Measurements from ENCODE around the gene VPS50.

The VPS50 gene

GRCh38 chr7:93352881-93353280, 120.7 kb downstream of the VPS50 start:
- Histone ChIP-seq H3F3A (ENCODE audit: control insufficient read depth, insufficient read depth) (no peaks in the 10 kb centered on the region), H3K9me3 (ENCODE audit: control insufficient read depth, insufficient read depth, low read length) (no peaks in the 10 kb centered on the region), H3K36me3 (ENCODE audit: control insufficient read depth, low read length) (0 out of 2 replicates have a peak, but pooled peaks cover 2% of the 10 kb centered on the region), H3K27ac (ENCODE audit: low read depth, low read length) (no peak overlapping the region), H3K79me2 (ENCODE audit: control insufficient read depth, low read length) (no peaks in the 10 kb centered on the region), H3K4me2 (ENCODE audit: low read length) (no peak overlapping the region), H3K9me2 (replicated peaks; ENCODE audit: control insufficient read depth, low read length) (no peaks in the 10 kb centered on the region), H3K27me3 (ENCODE audit: control insufficient read depth, low read length) (no peaks in the 10 kb centered on the region), H3K4me1 (ENCODE audit: control insufficient read depth, low read length) (no peaks in the 10 kb centered on the region), H3K4me3 (ENCODE audit: low read length) (no peak overlapping the region), H4K20me1 (ENCODE audit: control insufficient read depth, insufficient read depth, low read depth, low read length) (no peaks in the 10 kb centered on the region)
- TF ChIP-seq EZH2phosphoT487 (IDR thresholded peaks at IDR 0.05; ENCODE audit: borderline replicate concordance, low read length) (no peak), CTCF (IDR thresholded peaks at IDR 0.05; ENCODE audit: low read depth, low read length, poor library complexity, severe bottlenecking) (no peak)

- Histone ChIP-seq H3K4me1 (ENCODE audit: control insufficient read depth, low read length) (no peaks in the 10 kb centered on the region), H3K4me2 (ENCODE audit: low read length) (no peak overlapping the region), H3K27me3 (ENCODE audit: control insufficient read depth, low read length) (no peaks in the 10 kb centered on the region), H3K79me2 (ENCODE audit: control insufficient read depth, low read length) (no peaks in the 10 kb centered on the region), H3F3A (ENCODE audit: control insufficient read depth, insufficient read depth) (no peaks in the 10 kb centered on the region), H3K9me3 (ENCODE audit: control insufficient read depth, insufficient read depth, low read length) (no peaks in the 10 kb centered on the region), H3K9me2 (replicated peaks; ENCODE audit: control insufficient read depth, low read length) (no peaks in the 10 kb centered on the region), H3K4me3 (ENCODE audit: low read length) (no peak overlapping the region), H3K27ac (ENCODE audit: low read depth, low read length) (no peak overlapping the region), H4K20me1 (ENCODE audit: control insufficient read depth, insufficient read depth, low read depth, low read length) (no peaks in the 10 kb centered on the region), H3K36me3 (ENCODE audit: control insufficient read depth, low read length) (0 out of 2 replicates have a peak, but pooled peaks cover 2% of the 10 kb centered on the region)
- TF ChIP-seq EZH2phosphoT487 (IDR thresholded peaks at IDR 0.05; ENCODE audit: borderline replicate concordance, low read length): no peak
- no peak for TF ChIP-seq CTCF (IDR thresholded peaks at IDR 0.05; ENCODE audit: low read depth, low read length, poor library complexity, severe bottlenecking)
These were observed 122.6 kb downstream of the VPS50 start for GRCh38 chr7:93354815-93355214.

DNA sequence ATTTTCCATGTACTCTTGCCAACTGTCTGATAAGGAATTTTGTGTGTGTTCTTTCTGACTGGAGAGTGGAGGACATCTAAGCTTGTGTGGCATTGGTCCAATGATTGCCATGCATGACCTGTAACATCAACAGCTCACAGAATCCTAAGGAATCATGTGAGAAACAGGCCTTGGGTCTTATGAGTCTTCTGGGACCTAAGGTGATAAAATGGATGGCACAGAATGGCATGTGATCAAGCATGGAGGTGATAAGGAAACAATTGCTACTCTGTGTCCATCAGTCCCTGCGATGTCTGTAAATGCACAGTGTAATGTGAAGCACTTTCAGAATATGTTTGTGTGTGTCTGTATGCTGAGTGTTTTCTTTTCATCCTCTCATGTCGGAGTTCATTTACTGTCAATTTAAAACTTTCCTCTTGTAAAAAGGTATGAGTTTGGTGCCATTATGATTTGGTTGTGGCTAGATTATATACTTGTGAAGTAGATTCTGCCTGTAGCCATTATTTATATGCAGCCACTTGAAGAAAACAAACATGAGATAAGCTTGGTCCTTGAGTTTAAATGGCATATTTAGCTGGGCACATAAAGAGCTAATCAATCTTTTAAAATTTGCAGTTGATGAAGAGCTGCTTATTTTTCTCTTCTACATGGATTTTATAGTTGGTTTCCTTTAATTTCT, 127.5 kb downstream of the VPS50 start:
- Histone ChIP-seq H4K20me1 (ENCODE audit: control insufficient read depth, insufficient read depth, low read depth, low read length) (no peaks in the 10 kb centered on the region), H3K4me2 (ENCODE audit: low read length) (no peak overlapping the region), H3F3A (ENCODE audit: control insufficient read depth, insufficient read depth) (no peaks in the 10 kb centered on the region), H3K36me3 (ENCODE audit: control insufficient read depth, low read length) (0 out of 2 replicates have a peak, but pooled peaks cover under 1% of the 10 kb centered on the region), H3K27me3 (ENCODE audit: control insufficient read depth, low read length) (no peaks in the 10 kb centered on the region), H3K9me2 (replicated peaks; ENCODE audit: control insufficient read depth, low read length) (no peaks in the 10 kb centered on the region), H3K27ac (ENCODE audit: low read depth, low read length) (no peak overlapping the region), H3K4me3 (ENCODE audit: low read length) (no peak overlapping the region), H3K79me2 (ENCODE audit: control insufficient read depth, low read length) (no peaks in the 10 kb centered on the region), H3K9me3 (ENCODE audit: control insufficient read depth, insufficient read depth, low read length) (no peaks in the 10 kb centered on the region), H3K4me1 (ENCODE audit: control insufficient read depth, low read length) (no peaks in the 10 kb centered on the region)
- TF ChIP-seq CTCF (IDR thresholded peaks at IDR 0.05; ENCODE audit: low read depth, low read length, poor library complexity, severe bottlenecking): no peak
- TF ChIP-seq EZH2phosphoT487 (IDR thresholded peaks at IDR 0.05; ENCODE audit: borderline replicate concordance, low read length): no peak

Data from DOHH2 (cell line).